Left lung (tissue), 10 donors: Measurements from ENCODE around the gene JAZF1. TPM values are rescaled to one million over a fixed set of nuclear protein-coding genes. Genes with fewer than 3 reads are reported as not detected.
A peak's percentile ranks its signal among the peaks of the same experiment; 100 is the strongest.

Experiments
- ATAC-seq: fragments of 200-7000 bp; cut with Tn5 transposase; one replicate; pipeline ENCODE4 v1.9.1; 2020; ENCODE audit warnings: moderate library complexity
- DNase-seq, 4 donors: peaks; one replicate each; pipeline ENCODE4 v3.0.0-alpha.2; 2013 to 2020
- H3K27ac ChIP-seq, 2 donors: fragments of 200-600 bp; sonication (generic) in 1 of 2; one replicate each; pipeline versions ENCODE4 v1.5.0 to v1.8.0; 2020 to 2021
- H3K27me3 ChIP-seq, 2 donors: fragments of 200-600 bp; sonication (generic) in 1 of 2; one replicate each; pipeline versions ENCODE4 v1.5.0 to v1.8.0; 2020 to 2021
- H3K36me3 ChIP-seq, 2 donors: fragments of 200-600 bp; sonication (generic) in 1 of 2; one replicate each; pipeline versions ENCODE4 v1.5.0 to v1.8.0; 2020 to 2021
- H3K4me1 ChIP-seq, 2 donors: fragments of 200-600 bp; one replicate each; pipeline ENCODE4 v1.8.0; 2021
- H3K4me3 ChIP-seq, 2 donors: fragments of 200-600 bp; sonication (generic) in 1 of 2; one replicate each; pipeline versions ENCODE4 v1.5.0 to v1.8.0; 2020 to 2021; ENCODE audit warnings: mild to moderate bottlenecking in 1 of 2
- H3K9me3 ChIP-seq, 2 donors: fragments of 200-600 bp; sonication (generic) in 1 of 2; one replicate each; pipeline versions ENCODE4 v1.5.0 to v1.8.0; 2020 to 2021
- CTCF ChIP-seq, 2 donors: fragments of 200-600 bp; sonication (generic) in 1 of 2; IDR thresholded peaks; one replicate each; pipeline versions ENCODE4 v1.5.0 to v1.8.0; 2021; ENCODE audit warnings: antibody characterized with exemption in 2 of 2
- intact Hi-C, 2 donors: fragments of 100-400 bp; cut with DNase I; formaldehyde crosslinking; loops; one replicate each; pipeline versions ENCODE4 v1.11.2 to v1.14.2; 2022
- polyA plus RNA-seq, 6 donors: library from polyadenylated mRNA; unstranded; fragments of 120-200 nt; gene quantifications; one replicate each; pipeline ENCODE4 v1.2.1, GENCODE V29; 2013; ENCODE audit not compliant: insufficient read length in 6 of 6
- total RNA-seq, 2 donors: library from RNA; stranded (reverse); fragmentation: NEBNext Ultra II Directional; extraction: Animal tissue kit (Norgen Biotek cat#: 25700); gene quantifications; one replicate each; pipeline ENCODE4 v1.2.1, GENCODE V29; 2021
- donor health status: DM: no; HTN: yes; CAD: no.
- donor health status: DM: no; HTN: no; CAD: no.

The JAZF1 gene
- total and polyA plus RNA-seq, 8 donors = 11.1 to 18.2 (median 13.8) TPM

- H3K4me1 ChIP-seq = peaks cover 0 to 5% of the 10 kb centered on the region in 2 donors
- H3K27ac ChIP-seq = no peak overlapping the region
- intact Hi-C loops = no loop called here
- no peak for DNase-seq
- no peak overlapping the region for H3K4me3 ChIP-seq
- H3K27me3 ChIP-seq = no peaks in the 10 kb centered on the region
- no peaks in the 10 kb centered on the region for H3K36me3 ChIP-seq
- H3K9me3 ChIP-seq = no peaks in the 10 kb centered on the region
- no peak for TF ChIP-seq CTCF (IDR thresholded peaks at IDR 0.05)
- ATAC-seq = no peak
Measured at GRCh38 chr7:27936047-27936767, 244.4 kb downstream of the JAZF1 start.

DNA sequence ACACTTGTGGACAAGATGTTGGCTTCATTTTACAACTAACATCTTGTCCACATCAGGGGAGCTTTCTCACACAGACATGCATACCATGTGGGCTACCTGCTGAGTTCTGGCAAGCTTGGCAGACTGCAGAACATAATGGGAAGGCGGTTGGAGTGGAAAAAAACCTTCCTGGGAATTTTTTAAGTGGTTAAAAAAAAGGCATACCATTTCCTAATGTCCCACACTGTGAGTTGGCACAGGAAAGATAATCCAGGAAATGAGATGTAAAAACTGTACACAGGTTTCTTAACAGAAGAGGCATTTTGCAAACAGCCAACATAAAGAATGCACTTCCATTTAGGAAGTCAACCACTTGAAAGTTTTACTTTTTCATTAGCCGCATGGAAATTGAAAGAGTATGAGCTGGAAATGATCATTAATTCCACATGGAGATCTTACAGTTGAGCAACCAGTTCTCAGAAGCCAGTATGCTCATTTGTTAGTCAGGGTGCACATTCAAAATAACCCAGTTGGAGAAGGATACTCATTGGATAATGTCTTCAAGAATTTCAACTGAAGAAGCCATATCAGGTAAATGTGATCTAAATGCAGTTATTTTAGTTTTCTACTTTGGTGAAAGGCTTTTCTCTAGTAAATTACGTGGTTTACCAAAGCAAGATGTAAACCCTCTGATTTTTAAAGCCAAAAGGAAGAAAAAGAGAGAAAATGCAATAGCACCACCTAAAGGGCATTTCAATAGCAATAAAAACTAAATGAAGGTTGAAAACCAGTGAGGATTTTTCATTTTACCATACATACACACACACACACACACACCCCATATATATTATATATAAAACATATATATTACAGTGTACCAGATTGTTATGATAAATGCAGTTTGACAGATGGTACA, 246.7 kb downstream of the JAZF1 start:
- intact Hi-C loops = no loop called here
- Histone ChIP-seq H3K4me3 (no peak overlapping the region), H3K4me1 (peaks cover 0 to 5% of the 10 kb centered on the region in 2 donors), H3K27ac (no peak overlapping the region), H3K9me3 (no peaks in the 10 kb centered on the region), H3K27me3 (no peaks in the 10 kb centered on the region), H3K36me3 (no peaks in the 10 kb centered on the region)
- peak in 1 of 2 donors; percentile 10 for TF ChIP-seq CTCF (IDR thresholded peaks at IDR 0.05)
- no peak for DNase-seq
- no peak for ATAC-seq

DNA sequence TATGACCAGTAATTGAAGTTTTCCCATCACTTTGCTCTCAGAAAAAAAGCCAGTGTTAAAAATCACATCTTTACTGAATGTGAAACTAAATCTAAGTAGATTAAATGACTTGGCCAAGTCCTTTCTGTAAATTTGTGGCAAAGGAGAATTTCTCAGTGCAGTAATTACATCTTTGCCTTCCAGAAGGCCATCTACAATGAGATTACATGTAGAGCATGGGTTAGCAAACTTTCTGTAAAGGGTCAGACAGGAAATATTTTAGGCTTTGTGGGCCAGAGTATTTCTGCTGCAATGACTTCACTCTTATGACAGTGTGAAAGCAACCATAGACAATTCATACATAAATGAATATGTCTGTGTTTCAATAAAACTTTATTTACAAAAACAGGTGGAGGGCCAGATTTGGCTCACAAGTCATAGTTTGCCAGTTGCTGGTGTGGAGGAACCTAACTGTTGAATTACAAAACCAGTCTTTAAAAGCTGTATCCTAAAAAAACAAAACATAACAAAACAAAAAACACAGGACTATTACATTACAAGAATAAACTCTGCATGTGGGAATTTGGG, 249.6 kb downstream of the JAZF1 start:
- no peak overlapping the region for H3K4me3 ChIP-seq
- no peak overlapping the region for H3K27ac ChIP-seq
- no peak for ATAC-seq
- intact Hi-C loops = no loop called here
- no peaks in the 10 kb centered on the region for H3K9me3 ChIP-seq
- H3K36me3 ChIP-seq = no peaks in the 10 kb centered on the region
- TF ChIP-seq CTCF (IDR thresholded peaks at IDR 0.05) = no peak
- DNase-seq = no peak
- no peaks in the 10 kb centered on the region for H3K27me3 ChIP-seq
- peaks cover 0 to 5% of the 10 kb centered on the region in 2 donors for H3K4me1 ChIP-seq

DNA sequence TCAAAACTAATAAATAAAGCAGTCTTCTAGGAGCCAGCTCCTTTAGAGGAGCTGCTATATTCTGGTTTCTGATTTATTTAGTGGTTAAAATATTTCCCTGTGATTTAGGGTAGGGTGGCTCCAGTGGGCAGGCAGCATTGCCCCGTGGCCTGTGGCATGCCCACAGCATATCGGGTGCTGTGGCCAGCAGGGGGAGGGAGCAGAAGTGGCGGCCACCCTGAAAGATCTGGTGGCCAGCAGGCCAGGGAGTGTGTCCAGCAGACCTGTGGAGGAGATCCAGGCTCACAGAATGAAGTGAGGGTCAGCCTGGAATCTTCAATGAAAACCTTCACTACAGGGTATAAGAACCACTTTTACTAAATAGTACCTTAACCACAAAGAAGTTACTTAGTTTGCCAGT, 251.5 kb downstream of the JAZF1 start:
- TF ChIP-seq CTCF (IDR thresholded peaks at IDR 0.05) = no peak
- no peaks in the 10 kb centered on the region for H3K9me3 ChIP-seq
- intact Hi-C loops = loop anchor here in 1 of 2 donors (5.0 kb wide), 1 partner anchor 722 kb away; no protein-coding TSS in a partner anchor
- H3K36me3 ChIP-seq = no peaks in the 10 kb centered on the region
- no peaks in the 10 kb centered on the region for H3K27me3 ChIP-seq
- no peak overlapping the region for H3K27ac ChIP-seq
- no peak for DNase-seq
- peaks cover 0 to 3% of the 10 kb centered on the region in 2 donors for H3K4me1 ChIP-seq
- no peak for ATAC-seq
- no peak overlapping the region for H3K4me3 ChIP-seq

GRCh38 chr7:27928001-27928400, 252.6 kb downstream of the JAZF1 start:
- H3K4me1 ChIP-seq = no peaks in the 10 kb centered on the region
- no peak for TF ChIP-seq CTCF (IDR thresholded peaks at IDR 0.05)
- DNase-seq = no peak
- H3K27me3 ChIP-seq = no peaks in the 10 kb centered on the region
- H3K9me3 ChIP-seq = no peaks in the 10 kb centered on the region
- no peaks in the 10 kb centered on the region for H3K36me3 ChIP-seq
- H3K4me3 ChIP-seq = no peak overlapping the region
- ATAC-seq = no peak
- intact Hi-C loops = loop anchor here in 1 of 2 donors (5.0 kb wide), 1 partner anchor 721 kb away; no protein-coding TSS in a partner anchor
- H3K27ac ChIP-seq = no peak overlapping the region
